Uterus (tissue), 4 donors: ENCODE data around the gene KRT23. TPM values are rescaled to one million over a fixed set of nuclear protein-coding genes. Genes with fewer than 3 reads are reported as not detected.

ENCODE experiments used
- DNase-seq, 2 donors: peaks; one replicate each; pipeline ENCODE4 v3.0.0-alpha.2; 2019 to 2020
- H3K27ac ChIP-seq, 2 donors: fragments of 200-600 bp; sonication (generic); 1 replicate in 1 of 2; 2 replicates in 1 of 2; pipeline ENCODE4 v1.5.1; 2016 to 2018
- H3K27me3 ChIP-seq, 2 donors: fragments of 200-600 bp; sonication (generic); one replicate each; pipeline ENCODE4 v1.5.1; 2018 to 2019; ENCODE audit warnings: control low read depth in 1 of 2
- H3K36me3 ChIP-seq, 2 donors: fragments of 200-600 bp; sonication (generic); one replicate each; pipeline ENCODE4 v1.5.1; 2019; ENCODE audit warnings: control low read depth in 1 of 2
- H3K4me1 ChIP-seq, 2 donors: fragments of 200-600 bp; sonication (generic); one replicate each; pipeline ENCODE4 v1.5.1; 2018 to 2019; ENCODE audit warnings: control low read depth in 1 of 2
- H3K4me3 ChIP-seq, 2 donors: fragments of 200-600 bp; sonication (generic); 1 replicate in 1 of 2; 2 replicates in 1 of 2; pipeline ENCODE4 v1.5.1; 2018 to 2019; ENCODE audit warnings: mild to moderate bottlenecking in 1 of 2
- H3K9me3 ChIP-seq, 2 donors: fragments of 200-600 bp; sonication (generic); one replicate each; pipeline ENCODE4 v1.5.1; 2019; ENCODE audit warnings: control low read depth in 1 of 2
- CTCF ChIP-seq, 4 experiments: fragments of 200-600 bp in 2 of 4; fragments of 450-650 bp in 2 of 4; sonication (generic) in 2 of 4; IDR thresholded peaks; one replicate each; pipeline ENCODE4 v1.5.1; 2016 to 2019; ENCODE audit warnings: antibody characterized with exemption in 4 of 4, mild to moderate bottlenecking in 2 of 4, moderate library complexity in 1 of 4
- POLR2A ChIP-seq, 2 donors: fragments of 450-650 bp; IDR thresholded peaks; one replicate each; pipeline ENCODE4 v1.6.1; 2016; ENCODE audit warnings: antibody characterized with exemption in 2 of 2, mild to moderate bottlenecking in 1 of 2, moderate library complexity in 1 of 2
- intact Hi-C: fragments of 100-400 bp; cut with DNase I; formaldehyde crosslinking; loops from one replicate; pipeline ENCODE4 v1.15.1; 2023; ENCODE audit warnings: low total_unique reads
- total RNA-seq, 4 donors: library from RNA; depleted of rRNA in 3 of 4; stranded (reverse); fragments of >200 nt in 3 of 4; gene quantifications; one replicate each; pipeline versions ENCODE4 v1.1.0 to v1.2.4, GENCODE V29; 2014 to 2023
- donor health status: DM: yes; HTN: yes; CAD: no.

The KRT23 gene
- total RNA-seq, 4 donors from 2014 or later: 0.79 to 3.1 TPM; not detected in 2

DNA sequence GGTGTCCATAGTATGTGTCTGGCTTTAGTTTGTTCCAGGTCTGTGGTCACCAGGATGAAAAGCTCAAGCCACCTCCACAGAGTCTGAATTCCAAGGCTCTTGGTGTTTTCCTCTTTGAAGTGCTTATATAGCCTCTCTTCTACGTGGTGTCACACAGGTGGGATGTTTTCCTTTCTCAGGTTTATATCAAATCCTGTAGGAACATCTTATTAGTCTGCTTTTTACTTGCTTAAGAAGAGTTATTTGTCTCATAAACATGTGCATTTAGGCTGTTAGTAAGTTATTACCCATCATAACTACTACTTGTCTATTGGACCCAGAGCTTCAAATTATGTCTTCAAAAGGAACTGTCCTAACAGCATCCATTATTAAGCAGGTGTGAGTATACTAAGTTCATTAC, 29.4 kb upstream of the KRT23 start, which contains the start of gene KRT39:
KRT39 (minus strand) TSS at position 101 of the 400 bp plus-strand sequence; CDS start at position 9, 92 bp downstream.
- intact Hi-C loops: no loop called here
- Histone ChIP-seq H3K27me3 (no peaks in the 10 kb centered on the region), H3K4me1 (no peaks in the 10 kb centered on the region), H3K36me3 (no peaks in the 10 kb centered on the region), H3K9me3 (no peaks in the 10 kb centered on the region), H3K4me3 (no peak within 1 kb of the TSS), H3K27ac (no peak within 1 kb of the TSS)
- no peak for DNase-seq
- TF ChIP-seq POLR2A (IDR thresholded peaks at IDR 0.05): no peak
- no peak for TF ChIP-seq CTCF (IDR thresholded peaks at IDR 0.05)

- Histone ChIP-seq H3K4me1 (no peaks in the 10 kb centered on the region), H3K4me3 (no peak overlapping the region), H3K9me3 (no peaks in the 10 kb centered on the region), H3K27ac (no peak overlapping the region), H3K36me3 (no peaks in the 10 kb centered on the region), H3K27me3 (no peaks in the 10 kb centered on the region)
- intact Hi-C loops: no loop called here
- no peak for DNase-seq
- TF ChIP-seq POLR2A (IDR thresholded peaks at IDR 0.05) (no peak), CTCF (IDR thresholded peaks at IDR 0.05) (peak in 3 of 4 experiments; percentile 32 to 48 (median 46))
Measured at GRCh38 chr17:40963838-40964237, 26.4 kb upstream of the KRT23 start.

DNA sequence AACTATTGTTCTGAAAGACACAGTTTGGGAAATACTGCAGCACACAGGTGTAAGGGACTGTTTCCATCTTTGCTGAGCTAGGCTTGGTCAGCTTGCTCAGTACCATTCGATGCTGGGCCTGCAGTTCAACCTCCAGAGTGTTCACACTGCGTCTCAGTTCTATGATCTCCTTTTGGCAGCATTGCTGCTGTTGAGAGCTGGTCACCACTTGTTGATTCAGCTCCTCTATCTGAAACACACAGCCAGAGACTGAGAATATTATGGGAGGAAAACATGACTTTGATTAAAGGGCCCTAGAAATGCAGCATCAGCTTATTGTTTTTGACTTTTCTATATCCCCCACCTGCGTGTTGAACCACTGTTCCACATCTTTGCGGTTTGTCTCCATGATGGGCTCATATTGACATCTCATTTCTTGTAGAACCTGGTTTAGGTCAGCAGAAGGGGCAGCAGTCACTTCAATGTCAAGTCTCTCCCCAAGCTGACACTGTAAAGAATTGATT, 24.7 kb upstream of the KRT23 start:
- no peak overlapping the region for H3K27ac ChIP-seq
- H3K27me3 ChIP-seq: no peaks in the 10 kb centered on the region
- DNase-seq: no peak
- H3K4me1 ChIP-seq: no peaks in the 10 kb centered on the region
- TF ChIP-seq CTCF (IDR thresholded peaks at IDR 0.05) (no peak), POLR2A (IDR thresholded peaks at IDR 0.05) (no peak)
- H3K4me3 ChIP-seq: no peak overlapping the region
- H3K36me3 ChIP-seq: no peaks in the 10 kb centered on the region
- intact Hi-C loops: no loop called here
- no peaks in the 10 kb centered on the region for H3K9me3 ChIP-seq

- H3K27ac ChIP-seq: no peak overlapping the region
- H3K4me1 ChIP-seq: no peaks in the 10 kb centered on the region
- H3K36me3 ChIP-seq: no peaks in the 10 kb centered on the region
- intact Hi-C loops: no loop called here
- H3K9me3 ChIP-seq: no peaks in the 10 kb centered on the region
- no peak for DNase-seq
- no peak overlapping the region for H3K4me3 ChIP-seq
- H3K27me3 ChIP-seq: no peaks in the 10 kb centered on the region
- TF ChIP-seq POLR2A (IDR thresholded peaks at IDR 0.05) (no peak), CTCF (IDR thresholded peaks at IDR 0.05) (no peak)
Measured at GRCh38 chr17:40961591-40961990, 24.1 kb upstream of the KRT23 start.

DNA sequence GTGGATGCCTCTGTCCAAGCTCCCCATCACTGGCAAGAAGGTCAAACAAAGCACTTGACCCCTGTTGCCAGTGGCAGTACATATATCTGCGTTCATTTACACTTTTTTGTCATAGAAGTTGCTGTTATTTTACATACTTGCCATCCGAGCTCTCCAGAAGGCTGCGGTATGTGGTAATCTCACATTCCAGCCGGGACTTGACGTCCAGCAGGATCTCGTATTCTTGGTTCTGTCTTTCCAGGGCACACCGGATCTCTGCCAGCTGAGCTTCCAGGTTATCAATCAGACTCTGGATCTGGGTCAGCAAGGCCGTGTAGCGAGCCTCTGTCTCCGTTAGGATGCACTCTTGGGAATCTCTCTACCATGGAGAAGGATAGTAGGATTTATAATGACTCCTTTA, 22.7 kb upstream of the KRT23 start:
- DNase-seq: no peak
- Histone ChIP-seq H3K9me3 (no peaks in the 10 kb centered on the region), H3K27me3 (no peaks in the 10 kb centered on the region), H3K36me3 (no peaks in the 10 kb centered on the region), H3K4me3 (no peak overlapping the region), H3K4me1 (no peaks in the 10 kb centered on the region), H3K27ac (no peak overlapping the region)
- no peak for TF ChIP-seq POLR2A (IDR thresholded peaks at IDR 0.05)
- TF ChIP-seq CTCF (IDR thresholded peaks at IDR 0.05): no peak
- intact Hi-C loops: no loop called here
